ENCODE data around the gene GRAP2.

DNA sequence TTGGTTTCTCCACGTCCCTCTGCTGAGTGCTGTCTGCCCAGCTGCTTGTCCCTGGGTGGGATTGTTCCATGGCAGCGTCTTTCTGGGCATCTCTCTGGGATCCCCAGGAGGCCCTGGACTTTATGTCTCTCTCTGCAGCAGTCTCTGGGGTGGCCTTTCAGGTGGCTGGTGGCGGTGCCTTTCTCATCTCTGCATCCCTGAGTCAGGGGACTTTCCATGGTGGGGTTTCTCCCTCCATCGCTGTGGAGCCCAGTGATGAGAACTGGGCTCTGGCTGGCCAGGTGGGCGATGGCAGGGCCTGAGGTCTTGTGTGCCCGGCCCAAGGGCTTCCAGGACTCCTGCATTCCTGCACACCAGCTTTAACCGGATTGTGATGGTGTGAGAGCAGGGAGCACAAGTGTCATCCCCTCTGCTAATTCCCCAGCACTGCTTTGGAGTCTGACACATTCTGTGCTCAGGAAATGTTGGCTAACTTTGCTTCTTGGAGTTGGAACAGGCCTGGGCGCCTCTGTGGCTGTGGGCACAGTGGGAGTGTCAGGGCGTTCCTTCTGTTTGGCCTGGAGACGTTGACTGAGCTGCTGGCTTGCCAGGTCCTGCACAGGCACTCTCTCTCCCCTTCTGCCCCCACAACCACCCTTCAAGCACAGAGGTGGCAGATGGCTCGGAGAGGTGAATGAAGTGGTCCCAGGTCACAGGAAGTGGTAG, 121.8 kb downstream of the GRAP2 start:
- no peak for TF ChIP-seq POLR2A (IDR thresholded peaks at IDR 0.05)
- TF ChIP-seq POLR2AphosphoS5 (IDR thresholded peaks at IDR 0.05), result peak in 1 of 3 donors; percentile 37
- TF ChIP-seq, protein P1, sequence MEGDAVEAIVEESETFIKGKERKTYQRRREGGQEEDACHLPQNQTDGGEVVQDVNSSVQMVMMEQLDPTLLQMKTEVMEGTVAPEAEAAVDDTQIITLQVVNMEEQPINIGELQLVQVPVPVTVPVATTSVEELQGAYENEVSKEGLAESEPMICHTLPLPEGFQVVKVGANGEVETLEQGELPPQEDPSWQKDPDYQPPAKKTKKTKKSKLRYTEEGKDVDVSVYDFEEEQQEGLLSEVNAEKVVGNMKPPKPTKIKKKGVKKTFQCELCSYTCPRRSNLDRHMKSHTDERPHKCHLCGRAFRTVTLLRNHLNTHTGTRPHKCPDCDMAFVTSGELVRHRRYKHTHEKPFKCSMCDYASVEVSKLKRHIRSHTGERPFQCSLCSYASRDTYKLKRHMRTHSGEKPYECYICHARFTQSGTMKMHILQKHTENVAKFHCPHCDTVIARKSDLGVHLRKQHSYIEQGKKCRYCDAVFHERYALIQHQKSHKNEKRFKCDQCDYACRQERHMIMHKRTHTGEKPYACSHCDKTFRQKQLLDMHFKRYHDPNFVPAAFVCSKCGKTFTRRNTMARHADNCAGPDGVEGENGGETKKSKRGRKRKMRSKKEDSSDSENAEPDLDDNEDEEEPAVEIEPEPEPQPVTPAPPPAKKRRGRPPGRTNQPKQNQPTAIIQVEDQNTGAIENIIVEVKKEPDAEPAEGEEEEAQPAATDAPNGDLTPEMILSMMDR (IDR thresholded peaks at IDR 0.05), result no peak
- no peak for TF ChIP-seq EP300 (IDR thresholded peaks at IDR 0.05)

Data from stomach (tissue), 4 donors.